Body of pancreas (tissue), 4 donors: Measurements from ENCODE around the gene SLC27A1. TPM values are rescaled to one million over a fixed set of nuclear protein-coding genes. Genes with fewer than 3 reads are reported as not detected.

ENCODE experiments used
- ATAC-seq: fragments of 150-250 bp; one replicate; pipeline ENCODE4 v1.9.1; 2016
- DNase-seq, 4 donors: peaks; one replicate each; pipeline ENCODE4 v3.0.0-alpha.2; 2019
- H3K27ac ChIP-seq, 4 donors: fragments of 200-600 bp; sonication (generic); 1 replicate in 3 of 4; 2 replicates in 1 of 4; pipeline versions ENCODE4 v1.5.1 to v1.6.1; 2016 to 2019; ENCODE audit warnings: mild to moderate bottlenecking in 1 of 4, mixed read lengths in 1 of 4, moderate library complexity in 1 of 4
- H3K27me3 ChIP-seq, 2 donors: fragments of 200-600 bp; sonication (generic); one replicate each; pipeline ENCODE4 v1.6.0; 2016; ENCODE audit warnings: mild to moderate bottlenecking in 1 of 2
- H3K36me3 ChIP-seq, 2 donors: fragments of 200-600 bp; sonication (generic); replicated peaks in 1 of 2; 2 replicates each; pipeline ENCODE4 v1.5.1; 2016; ENCODE audit warnings: low read depth in 2 of 2; ENCODE audit not compliant: insufficient read depth in 1 of 2
- H3K4me1 ChIP-seq: fragments of 200-600 bp; sonication (generic); one replicate; pipeline ENCODE4 v1.6.0; 2016
- H3K4me3 ChIP-seq, 2 donors: fragments of 200-600 bp; sonication (generic); 1 replicate in 1 of 2; 2 replicates in 1 of 2; pipeline ENCODE4 v1.5.1; 2016 to 2019
- H3K9me3 ChIP-seq, 3 donors: fragments of 200-600 bp; sonication (generic); 1 replicate in 2 of 3; 2 replicates in 1 of 3; pipeline ENCODE4 v1.5.1; 2016
- POLR2A ChIP-seq, 3 donors: fragments of 450-650 bp; IDR thresholded peaks; one replicate each; pipeline ENCODE4 v1.6.1; 2016; ENCODE audit warnings: antibody characterized with exemption in 3 of 3, mild to moderate bottlenecking in 2 of 3
- WGBS, 2 donors: methylation state at CpG; one replicate each; pipeline ENCODE4 v1.1.5; 2017; 5-methylcytosine and 5-hydroxymethylcytosine counted together
- intact Hi-C: fragments of 100-400 bp; cut with DNase I; formaldehyde crosslinking; loops from one replicate; pipeline ENCODE4 v1.15.1; 2023
- total RNA-seq, 2 donors: library from RNA; depleted of rRNA; stranded (reverse); fragments of >200 nt; gene quantifications; one replicate each; pipeline ENCODE4 v1.1.0, GENCODE V29; 2016
- TF ChIP-seq, protein P1 (sequence below), 7 experiments: fragments of 450-650 bp in 4 of 7; fragments of 200-600 bp in 3 of 7; sonication (generic) in 3 of 7; IDR thresholded peaks; one replicate each; pipeline ENCODE4 v1.5.1; 2016 to 2019; ENCODE audit warnings: antibody characterized with exemption in 7 of 7

SLC27A1 gene
- total RNA-seq, 2 donors from 2014 or later = 21.1 to 25.7 TPM

DNA sequence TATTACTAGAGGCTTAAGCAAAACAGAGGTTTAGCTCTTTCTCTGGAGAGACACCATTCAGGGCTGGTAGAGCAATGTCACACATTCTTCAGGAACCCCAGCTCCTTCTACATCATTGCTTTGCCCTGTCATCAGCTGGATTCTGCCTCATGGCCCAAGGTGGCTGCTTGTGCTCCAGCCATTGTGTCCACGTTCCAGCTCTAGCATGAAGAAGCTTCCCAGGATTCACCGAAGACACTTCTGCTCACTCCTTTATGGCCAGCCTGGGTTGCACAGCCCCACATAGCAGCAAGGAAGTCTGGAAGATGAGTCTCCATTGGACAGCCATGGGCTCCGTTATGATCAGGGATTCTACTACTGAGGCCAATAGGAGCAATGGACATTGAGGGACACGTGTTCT is 54.3 kb downstream of the SLC27A1 start:
- peaks cover 6% of the 10 kb centered on the region for H3K4me1 ChIP-seq
- H3K27me3 ChIP-seq = no peaks in the 10 kb centered on the region
- ATAC-seq = no peak
- TF ChIP-seq, protein P1, sequence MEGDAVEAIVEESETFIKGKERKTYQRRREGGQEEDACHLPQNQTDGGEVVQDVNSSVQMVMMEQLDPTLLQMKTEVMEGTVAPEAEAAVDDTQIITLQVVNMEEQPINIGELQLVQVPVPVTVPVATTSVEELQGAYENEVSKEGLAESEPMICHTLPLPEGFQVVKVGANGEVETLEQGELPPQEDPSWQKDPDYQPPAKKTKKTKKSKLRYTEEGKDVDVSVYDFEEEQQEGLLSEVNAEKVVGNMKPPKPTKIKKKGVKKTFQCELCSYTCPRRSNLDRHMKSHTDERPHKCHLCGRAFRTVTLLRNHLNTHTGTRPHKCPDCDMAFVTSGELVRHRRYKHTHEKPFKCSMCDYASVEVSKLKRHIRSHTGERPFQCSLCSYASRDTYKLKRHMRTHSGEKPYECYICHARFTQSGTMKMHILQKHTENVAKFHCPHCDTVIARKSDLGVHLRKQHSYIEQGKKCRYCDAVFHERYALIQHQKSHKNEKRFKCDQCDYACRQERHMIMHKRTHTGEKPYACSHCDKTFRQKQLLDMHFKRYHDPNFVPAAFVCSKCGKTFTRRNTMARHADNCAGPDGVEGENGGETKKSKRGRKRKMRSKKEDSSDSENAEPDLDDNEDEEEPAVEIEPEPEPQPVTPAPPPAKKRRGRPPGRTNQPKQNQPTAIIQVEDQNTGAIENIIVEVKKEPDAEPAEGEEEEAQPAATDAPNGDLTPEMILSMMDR (IDR thresholded peaks at IDR 0.05) = no peak
- TF ChIP-seq POLR2A (IDR thresholded peaks at IDR 0.05) = no peak
- no peaks in the 10 kb centered on the region for H3K9me3 ChIP-seq
- WGBS, 2 donors = 82 to 97% methylated on average over 3 to 4 of the region's 4 CpGs
- no peak for DNase-seq
- H3K4me3 ChIP-seq = no peak overlapping the region
- intact Hi-C loops = no loop called here
- no peak overlapping the region for H3K27ac ChIP-seq
- no peaks in the 10 kb centered on the region for H3K36me3 ChIP-seq

DNA sequence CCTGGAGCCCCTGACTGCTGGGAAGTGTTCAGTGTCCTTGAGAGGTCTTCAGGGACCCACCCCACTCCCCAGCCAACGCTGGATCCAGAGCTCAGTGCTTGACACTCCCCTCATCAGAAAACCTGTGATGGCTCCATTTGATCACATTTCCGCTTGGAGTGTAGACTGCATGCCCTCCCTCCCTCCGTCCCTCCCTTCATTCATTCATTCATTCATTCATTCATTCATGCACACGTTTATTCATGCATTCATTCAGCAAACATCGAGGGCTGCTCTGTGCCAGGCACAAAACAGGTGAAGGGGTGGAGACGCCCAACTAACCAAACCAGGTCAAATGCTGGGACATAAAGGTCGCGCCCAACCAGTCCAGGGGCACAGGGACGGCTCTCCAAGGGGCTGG is 54.8 kb downstream of the SLC27A1 start:
- no peak overlapping the region for H3K4me3 ChIP-seq
- H3K27me3 ChIP-seq = no peaks in the 10 kb centered on the region
- intact Hi-C loops = no loop called here
- no peak for DNase-seq
- no peaks in the 10 kb centered on the region for H3K36me3 ChIP-seq
- no peaks in the 10 kb centered on the region for H3K9me3 ChIP-seq
- H3K27ac ChIP-seq = no peak overlapping the region
- TF ChIP-seq, protein P1 (IDR thresholded peaks at IDR 0.05) = no peak
- no peak for TF ChIP-seq POLR2A (IDR thresholded peaks at IDR 0.05)
- peaks cover 6% of the 10 kb centered on the region for H3K4me1 ChIP-seq
- no peak for ATAC-seq
- WGBS, 2 donors = 63 to 77% methylated on average over 9 of the region's 9 CpGs

- H3K36me3 ChIP-seq = no peaks in the 10 kb centered on the region
- TF ChIP-seq POLR2A (IDR thresholded peaks at IDR 0.05) = no peak
- TF ChIP-seq, protein P1 (IDR thresholded peaks at IDR 0.05) = no peak
- H3K4me1 ChIP-seq = peaks cover 6% of the 10 kb centered on the region
- DNase-seq (no peak), ATAC-seq (no peak)
- H3K27me3 ChIP-seq = no peaks in the 10 kb centered on the region
- WGBS, 2 donors = 45 to 54% methylated on average over 8 to 16 of the region's 16 CpGs
- no peak overlapping the region for H3K4me3 ChIP-seq
- no peaks in the 10 kb centered on the region for H3K9me3 ChIP-seq
- intact Hi-C loops = no loop called here
- no peak overlapping the region for H3K27ac ChIP-seq
Measured at GRCh38 chr19:17526922-17527321, 56.6 kb downstream of the SLC27A1 start.

GRCh38 chr19:17527326-17527725 is 57.0 kb downstream of the SLC27A1 start:
- WGBS, 2 donors = 64 to 76% methylated on average over 5 to 10 of the region's 10 CpGs
- TF ChIP-seq, protein P1 (IDR thresholded peaks at IDR 0.05) = no peak
- no peak for TF ChIP-seq POLR2A (IDR thresholded peaks at IDR 0.05)
- peaks cover 6% of the 10 kb centered on the region for H3K4me1 ChIP-seq
- intact Hi-C loops = no loop called here
- H3K36me3 ChIP-seq = no peaks in the 10 kb centered on the region
- H3K27ac ChIP-seq = no peak overlapping the region
- H3K9me3 ChIP-seq = no peaks in the 10 kb centered on the region
- H3K4me3 ChIP-seq = no peak overlapping the region
- ATAC-seq (no peak), DNase-seq (no peak)
- no peaks in the 10 kb centered on the region for H3K27me3 ChIP-seq

DNA sequence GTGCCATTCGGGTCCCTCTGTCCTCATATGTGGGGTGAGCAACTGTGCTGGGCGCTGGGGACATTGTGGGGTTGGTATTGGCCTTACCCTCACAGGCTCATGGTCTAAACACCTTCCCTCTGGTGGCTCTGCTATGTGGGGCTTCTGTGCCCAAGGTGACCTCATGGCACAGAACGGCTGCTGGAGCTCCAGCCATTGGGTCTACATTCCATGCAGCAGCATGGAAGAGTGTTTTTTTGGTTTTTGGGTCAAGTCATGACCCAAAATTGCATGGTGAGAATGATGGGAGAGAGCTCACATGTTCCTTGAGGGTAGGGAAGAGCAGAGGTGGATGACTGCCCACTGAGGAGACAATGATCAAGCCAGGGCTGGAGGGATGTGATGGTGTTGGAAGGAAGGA is 58.3 kb downstream of the SLC27A1 start:
- 85 to 100% methylated on average over 1 to 3 of the region's 3 CpGs for WGBS, 2 donors
- no peaks in the 10 kb centered on the region for H3K27me3 ChIP-seq

More for the DNA sequence above, 58.3 kb downstream of the SLC27A1 start:
- DNase-seq (no peak), ATAC-seq (no peak)
- no peak for TF ChIP-seq POLR2A (IDR thresholded peaks at IDR 0.05)
- TF ChIP-seq, protein P1 (IDR thresholded peaks at IDR 0.05) = no peak
- Histone ChIP-seq H3K4me3 (no peak overlapping the region), H3K9me3 (no peaks in the 10 kb centered on the region), H3K4me1 (no peaks in the 10 kb centered on the region), H3K27ac (no peak overlapping the region), H3K36me3 (no peaks in the 10 kb centered on the region)
- intact Hi-C loops = no loop called here
